Skeletal muscle tissue (tissue), 4 donors: ENCODE measurements around the gene IDNK. TPM values are rescaled to one million over a fixed set of nuclear protein-coding genes. Genes with fewer than 3 reads are reported as not detected.
A peak's percentile ranks its signal among the peaks of the same experiment; 100 is the strongest.

ENCODE experiments used
- H3K27ac ChIP-seq: one replicate; pipeline ENCODE4 v1.7.0; 2013; ENCODE audit warnings: mild to moderate bottlenecking, low read depth, low read length, inconsistent platforms
- H3K27me3 ChIP-seq, 3 donors: one replicate each; pipeline ENCODE4 v1.7.0; 2013; ENCODE audit warnings: low read length in 3 of 3; ENCODE audit not compliant: control insufficient read depth in 3 of 3, insufficient read depth in 3 of 3
- H3K36me3 ChIP-seq, 3 donors: one replicate each; pipeline ENCODE4 v1.7.0; 2013; ENCODE audit warnings: low read length in 3 of 3; ENCODE audit not compliant: control insufficient read depth in 3 of 3, insufficient read depth in 3 of 3
- H3K4me1 ChIP-seq, 3 donors: one replicate each; pipeline ENCODE4 v1.7.0; 2013; ENCODE audit warnings: low read length in 3 of 3, mild to moderate bottlenecking in 3 of 3; ENCODE audit not compliant: control insufficient read depth in 3 of 3, insufficient read depth in 3 of 3
- H3K4me3 ChIP-seq, 3 donors: one replicate each; pipeline ENCODE4 v1.7.0; 2013; ENCODE audit warnings: low read length in 3 of 3
- H3K9ac ChIP-seq, 3 donors: one replicate each; pipeline ENCODE4 v1.7.0; 2013; ENCODE audit warnings: low read length in 3 of 3, mild to moderate bottlenecking in 3 of 3, moderate library complexity in 2 of 3, low read depth in 1 of 3
- H3K9me3 ChIP-seq, 3 donors: one replicate each; pipeline ENCODE4 v1.7.0; 2013; ENCODE audit warnings: low read length in 3 of 3; ENCODE audit not compliant: control insufficient read depth in 3 of 3
- total RNA-seq: library from RNA; depleted of rRNA; stranded (reverse); fragments of >200 nt; gene quantifications from one replicate; pipeline ENCODE4 v1.2.3, GENCODE V29; 2014
- donor health status: Osteomylitis.

Gene IDNK
- total RNA-seq = 3.1 TPM

- H3K9me3 ChIP-seq = no peaks in the 10 kb centered on the region
- H3K4me3 ChIP-seq = peak within 1 kb of the TSS; percentile 68 to 77 (median 73)
- H3K27me3 ChIP-seq = no peaks in the 10 kb centered on the region
- H3K9ac ChIP-seq = peak within 1 kb of the TSS; percentile 68 to 82 (median 69)
- peaks cover 0 to 8% (median 3%) of the 10 kb centered on the region in 3 donors for H3K36me3 ChIP-seq
- H3K4me1 ChIP-seq = peaks cover 6 to 8% (median 7%) of the 10 kb centered on the region in 3 donors
- peak within 1 kb of the TSS; percentile 50 for H3K27ac ChIP-seq
These were observed at the start of gene IDNK for GRCh38 chr9:83622939-83623678. Gene IDNK, plus strand, starts transcription at chr9:83623143. Its CDS starts 29 bp downstream, at chr9:83623172.

GRCh38 chr9:83574482-83574881 is 48.5 kb upstream of the IDNK start:
- Histone ChIP-seq H3K9me3 (no peaks in the 10 kb centered on the region), H3K27me3 (no peaks in the 10 kb centered on the region), H3K4me3 (no peak overlapping the region), H3K4me1 (peaks cover 5 to 9% (median 9%) of the 10 kb centered on the region in 3 donors), H3K9ac (no peak overlapping the region), H3K27ac (no peak overlapping the region), H3K36me3 (no peaks in the 10 kb centered on the region)

- Histone ChIP-seq H3K36me3 (peaks cover 0 to 13% (median 0%) of the 10 kb centered on the region in 3 donors), H3K27me3 (no peaks in the 10 kb centered on the region), H3K4me1 (no peaks in the 10 kb centered on the region), H3K9ac (no peak overlapping the region), H3K4me3 (no peak overlapping the region), H3K27ac (no peak overlapping the region), H3K9me3 (no peaks in the 10 kb centered on the region)
These were observed 40.9 kb upstream of the IDNK start for GRCh38 chr9:83582029-83582428.

GRCh38 chr9:83583151-83584014 is 39.6 kb upstream of the IDNK start:
- Histone ChIP-seq H3K36me3 (peaks cover 0 to 13% (median 0%) of the 10 kb centered on the region in 3 donors), H3K9ac (no peak overlapping the region), H3K27ac (no peak overlapping the region), H3K4me1 (no peaks in the 10 kb centered on the region), H3K27me3 (no peaks in the 10 kb centered on the region), H3K9me3 (no peaks in the 10 kb centered on the region), H3K4me3 (no peak overlapping the region)

- Histone ChIP-seq H3K36me3 (peaks cover 0 to 13% (median 0%) of the 10 kb centered on the region in 3 donors), H3K9me3 (no peaks in the 10 kb centered on the region), H3K27me3 (no peaks in the 10 kb centered on the region), H3K4me3 (no peak overlapping the region), H3K9ac (no peak overlapping the region), H3K4me1 (no peaks in the 10 kb centered on the region), H3K27ac (no peak overlapping the region)
These were observed 37.9 kb upstream of the IDNK start for GRCh38 chr9:83584995-83585394.

GRCh38 chr9:83588256-83588655 is 34.7 kb upstream of the IDNK start:
- no peak overlapping the region for H3K27ac ChIP-seq

GRCh38 chr9:83596899-83597504 is 25.9 kb upstream of the IDNK start:
- Histone ChIP-seq H3K4me3 (no peak overlapping the region), H3K27me3 (no peaks in the 10 kb centered on the region), H3K27ac (no peak overlapping the region), H3K9me3 (no peaks in the 10 kb centered on the region), H3K9ac (no peak overlapping the region), H3K36me3 (no peaks in the 10 kb centered on the region), H3K4me1 (no peaks in the 10 kb centered on the region)

More at GRCh38 chr9:83588256-83588655, 34.7 kb upstream of the IDNK start:
- Histone ChIP-seq H3K4me3 (no peak overlapping the region), H3K4me1 (no peaks in the 10 kb centered on the region), H3K9me3 (no peaks in the 10 kb centered on the region), H3K9ac (no peak overlapping the region), H3K27me3 (no peaks in the 10 kb centered on the region), H3K36me3 (peaks cover 0 to 13% (median 0%) of the 10 kb centered on the region in 3 donors)

GRCh38 chr9:83598487-83598886 is 24.5 kb upstream of the IDNK start:
- Histone ChIP-seq H3K9ac (no peak overlapping the region), H3K27ac (no peak overlapping the region)

GRCh38 chr9:83599071-83599470 is 23.9 kb upstream of the IDNK start:
- no peaks in the 10 kb centered on the region for H3K9me3 ChIP-seq
- H3K4me3 ChIP-seq = no peak overlapping the region
- no peak overlapping the region for H3K27ac ChIP-seq
- H3K36me3 ChIP-seq = no peaks in the 10 kb centered on the region
- H3K27me3 ChIP-seq = no peaks in the 10 kb centered on the region
- no peak overlapping the region for H3K9ac ChIP-seq
- H3K4me1 ChIP-seq = no peaks in the 10 kb centered on the region

More at GRCh38 chr9:83598487-83598886, 24.5 kb upstream of the IDNK start:
- Histone ChIP-seq H3K36me3 (no peaks in the 10 kb centered on the region), H3K4me3 (no peak overlapping the region), H3K4me1 (no peaks in the 10 kb centered on the region), H3K27me3 (no peaks in the 10 kb centered on the region), H3K9me3 (no peaks in the 10 kb centered on the region)
